ENCODE measurements around the gene ESR1. TPM values are rescaled to one million over a fixed set of nuclear protein-coding genes. Genes with fewer than 3 reads are reported as not detected.
"Not testable (repeated sequence)": the region's sequence is repeated elsewhere in the genome, so short reads cannot be mapped to it uniquely, and the experiment has no call there.

The ESR1 gene
- total RNA-seq, 2 experiments from 2014 or later: 0.06 TPM; not detected in 1

GRCh38 chr6:151891524-151891923 lies 84.0 kb downstream of the ESR1 start:
- no TSS peak for BruUV-seq (replicated peaks)
- H3K4me1 ChIP-seq (ENCODE audit: insufficient read depth, low read length, poor library complexity, severe bottlenecking): no peaks in the 10 kb centered on the region
- H3K9me2 ChIP-seq (ENCODE audit: insufficient read depth, low read length): no peaks in the 10 kb centered on the region
- H3K4me3 ChIP-seq (ENCODE audit: low read depth, low read length, poor library complexity, severe bottlenecking): no peak overlapping the region
- TF ChIP-seq EZH2phosphoT487 (IDR thresholded peaks at IDR 0.05; ENCODE audit: borderline replicate concordance, low read depth, low read length): no peak
- TF ChIP-seq CTCF (conservative IDR thresholded peaks at IDR 0.05; ENCODE audit: low read length): no peak
- no peak overlapping the region for H3K27ac ChIP-seq (ENCODE audit: low read depth, low read length, poor library complexity, severe bottlenecking)
- DNase-seq (ENCODE audit: low spot score): no peak
- POLR2A ChIA-PET: interaction anchor here (0.6 kb wide), 1 partner anchor 9 kb away, joined by 5 read pairs; no protein-coding TSS in a partner anchor
- no peak overlapping the region for H3K4me2 ChIP-seq (ENCODE audit: low read length)
- no peaks in the 10 kb centered on the region for H3K79me2 ChIP-seq (ENCODE audit: insufficient read depth, low read depth, low read length)
- CTCF ChIA-PET (ENCODE audit: unreplicated experiment): no interaction called here
- H2AFZ ChIP-seq (ENCODE audit: low read length): no peak overlapping the region
- H4K20me1 ChIP-seq (ENCODE audit: insufficient read depth, low read length): no peaks in the 10 kb centered on the region
- intact Hi-C loops (cut with micrococcal nuclease; ENCODE audit: unreplicated experiment): no loop called here
- no peaks in the 10 kb centered on the region for H3K36me3 ChIP-seq (ENCODE audit: insufficient read depth, low read length)
- no peaks in the 10 kb centered on the region for H3K9me3 ChIP-seq (ENCODE audit: low read length)

- BruUV-seq (replicated peaks); H3K9me2 ChIP-seq (ENCODE audit: insufficient read depth, low read length); intact Hi-C loops (cut with micrococcal nuclease; ENCODE audit: unreplicated experiment): not testable (repeated sequence)
Measured at GRCh38 chr6:151894426-151894825, 86.9 kb downstream of the ESR1 start.

GRCh38 chr6:151899221-151899620 lies 91.7 kb downstream of the ESR1 start:
- H3K4me1 ChIP-seq (ENCODE audit: insufficient read depth, low read length, poor library complexity, severe bottlenecking); DNase-seq (ENCODE audit: low spot score); POLR2A ChIA-PET; H2AFZ ChIP-seq (ENCODE audit: low read length); CTCF ChIA-PET (ENCODE audit: unreplicated experiment); BruUV-seq (replicated peaks); H3K4me2 ChIP-seq (ENCODE audit: low read length); H3K36me3 ChIP-seq (ENCODE audit: insufficient read depth, low read length); H3K4me3 ChIP-seq (ENCODE audit: low read depth, low read length, poor library complexity, severe bottlenecking); H3K9me3 ChIP-seq (ENCODE audit: low read length); intact Hi-C loops (cut with micrococcal nuclease; ENCODE audit: unreplicated experiment); H4K20me1 ChIP-seq (ENCODE audit: insufficient read depth, low read length); H3K9me2 ChIP-seq (ENCODE audit: insufficient read depth, low read length); H3K27ac ChIP-seq (ENCODE audit: low read depth, low read length, poor library complexity, severe bottlenecking); H3K79me2 ChIP-seq (ENCODE audit: insufficient read depth, low read depth, low read length): not testable (repeated sequence)

More at GRCh38 chr6:151894426-151894825, 86.9 kb downstream of the ESR1 start:
- H4K20me1 ChIP-seq (ENCODE audit: insufficient read depth, low read length); CTCF ChIA-PET (ENCODE audit: unreplicated experiment); H3K79me2 ChIP-seq (ENCODE audit: insufficient read depth, low read depth, low read length); DNase-seq (ENCODE audit: low spot score); H2AFZ ChIP-seq (ENCODE audit: low read length); H3K9me3 ChIP-seq (ENCODE audit: low read length); POLR2A ChIA-PET; H3K27ac ChIP-seq (ENCODE audit: low read depth, low read length, poor library complexity, severe bottlenecking); H3K4me3 ChIP-seq (ENCODE audit: low read depth, low read length, poor library complexity, severe bottlenecking); H3K4me1 ChIP-seq (ENCODE audit: insufficient read depth, low read length, poor library complexity, severe bottlenecking); H3K4me2 ChIP-seq (ENCODE audit: low read length); H3K36me3 ChIP-seq (ENCODE audit: insufficient read depth, low read length): not testable (repeated sequence)

GRCh38 chr6:151899796-151900195 lies 92.3 kb downstream of the ESR1 start:
- H3K36me3 ChIP-seq (ENCODE audit: insufficient read depth, low read length); intact Hi-C loops (cut with micrococcal nuclease; ENCODE audit: unreplicated experiment); H3K9me3 ChIP-seq (ENCODE audit: low read length); POLR2A ChIA-PET; H3K4me3 ChIP-seq (ENCODE audit: low read depth, low read length, poor library complexity, severe bottlenecking); CTCF ChIA-PET (ENCODE audit: unreplicated experiment); BruUV-seq (replicated peaks); H3K9me2 ChIP-seq (ENCODE audit: insufficient read depth, low read length); H2AFZ ChIP-seq (ENCODE audit: low read length); H3K27ac ChIP-seq (ENCODE audit: low read depth, low read length, poor library complexity, severe bottlenecking); H4K20me1 ChIP-seq (ENCODE audit: insufficient read depth, low read length); DNase-seq (ENCODE audit: low spot score); H3K4me2 ChIP-seq (ENCODE audit: low read length); H3K79me2 ChIP-seq (ENCODE audit: insufficient read depth, low read depth, low read length); H3K4me1 ChIP-seq (ENCODE audit: insufficient read depth, low read length, poor library complexity, severe bottlenecking): not testable (repeated sequence)
